ENCODE measurements around the gene HMG20A. TPM values are rescaled to one million over a fixed set of nuclear protein-coding genes. Genes with fewer than 3 reads are reported as not detected.

HMG20A gene
- total RNA-seq, 1 donor, result 30.8 TPM

DNA sequence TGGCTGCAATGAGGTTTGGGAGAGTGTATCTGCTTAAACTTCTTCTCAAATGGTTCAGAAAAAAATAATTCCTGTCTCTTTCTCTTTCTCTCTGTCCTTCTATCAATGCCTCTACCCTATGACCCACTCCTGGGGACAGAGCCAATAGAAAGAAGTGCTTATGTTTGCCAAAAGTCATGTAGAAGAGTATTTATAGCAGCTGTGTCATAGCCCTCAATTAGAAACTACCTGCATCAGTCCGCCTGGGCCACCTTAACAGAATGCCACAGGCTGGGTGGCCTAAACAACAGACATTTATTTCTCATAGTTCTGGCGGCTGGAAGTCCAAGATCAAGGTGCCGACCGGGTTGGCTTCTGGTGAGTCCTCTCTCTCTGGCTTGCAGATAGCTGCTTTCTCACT lies 92.5 kb downstream of the HMG20A start:
- H3K4me2 ChIP-seq (ENCODE audit: insufficient read depth, low read length), result no peak overlapping the region
- no peak overlapping the region for H3K27ac ChIP-seq (ENCODE audit: low read depth, low read length)

DNA sequence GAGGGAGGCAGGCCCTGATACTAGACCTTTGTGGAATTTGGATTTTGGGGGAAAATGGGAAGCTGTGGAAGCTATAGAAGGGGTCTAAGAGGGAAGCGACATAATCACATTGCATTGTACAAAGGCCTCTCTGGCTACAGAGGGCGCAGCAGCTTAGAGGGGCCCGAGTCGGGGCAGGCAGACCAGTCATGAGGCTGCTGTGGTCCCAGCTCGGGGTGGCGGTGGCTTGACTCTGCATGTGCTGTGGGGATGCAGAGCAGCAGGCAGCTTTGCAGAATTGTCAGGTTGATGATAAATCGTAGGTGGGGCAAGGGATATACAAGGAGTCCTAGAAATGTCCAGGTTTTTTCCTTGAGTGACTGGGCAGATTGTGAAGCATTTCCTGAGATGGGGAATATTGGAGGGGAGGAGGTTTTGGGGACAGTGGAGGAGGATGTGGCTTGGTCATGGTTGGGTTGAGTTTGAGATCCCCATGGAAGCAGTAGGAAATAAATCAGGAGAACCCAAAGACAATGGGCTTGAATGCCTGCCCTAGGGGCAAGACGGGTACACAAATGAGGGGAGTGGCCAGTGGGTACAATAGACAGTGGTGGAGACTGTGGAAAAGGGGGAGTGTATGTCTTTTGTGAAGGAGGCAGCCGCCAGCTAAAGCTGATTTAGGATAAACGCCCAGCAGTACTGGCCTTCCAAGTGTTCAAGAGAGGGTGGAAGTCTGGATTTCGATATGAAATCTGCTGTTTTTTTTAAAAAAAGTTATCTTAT lies 94.1 kb downstream of the HMG20A start:
- TF ChIP-seq, protein P1, sequence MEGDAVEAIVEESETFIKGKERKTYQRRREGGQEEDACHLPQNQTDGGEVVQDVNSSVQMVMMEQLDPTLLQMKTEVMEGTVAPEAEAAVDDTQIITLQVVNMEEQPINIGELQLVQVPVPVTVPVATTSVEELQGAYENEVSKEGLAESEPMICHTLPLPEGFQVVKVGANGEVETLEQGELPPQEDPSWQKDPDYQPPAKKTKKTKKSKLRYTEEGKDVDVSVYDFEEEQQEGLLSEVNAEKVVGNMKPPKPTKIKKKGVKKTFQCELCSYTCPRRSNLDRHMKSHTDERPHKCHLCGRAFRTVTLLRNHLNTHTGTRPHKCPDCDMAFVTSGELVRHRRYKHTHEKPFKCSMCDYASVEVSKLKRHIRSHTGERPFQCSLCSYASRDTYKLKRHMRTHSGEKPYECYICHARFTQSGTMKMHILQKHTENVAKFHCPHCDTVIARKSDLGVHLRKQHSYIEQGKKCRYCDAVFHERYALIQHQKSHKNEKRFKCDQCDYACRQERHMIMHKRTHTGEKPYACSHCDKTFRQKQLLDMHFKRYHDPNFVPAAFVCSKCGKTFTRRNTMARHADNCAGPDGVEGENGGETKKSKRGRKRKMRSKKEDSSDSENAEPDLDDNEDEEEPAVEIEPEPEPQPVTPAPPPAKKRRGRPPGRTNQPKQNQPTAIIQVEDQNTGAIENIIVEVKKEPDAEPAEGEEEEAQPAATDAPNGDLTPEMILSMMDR (IDR thresholded peaks at IDR 0.05; ENCODE audit: extremely low read depth, low read depth, low read length), result no peak
- Histone ChIP-seq H3K4me3 (ENCODE audit: insufficient read depth, low read length) (no peak overlapping the region), H3K27me3 (ENCODE audit: insufficient read depth, low read length) (no peaks in the 10 kb centered on the region), H4K20me1 (ENCODE audit: insufficient read depth, low read length) (no peaks in the 10 kb centered on the region), H2AFZ (ENCODE audit: low read length) (no peak overlapping the region), H3K27ac (ENCODE audit: low read depth, low read length) (no peak overlapping the region), H3K4me1 (ENCODE audit: insufficient read depth, low read length) (peaks cover 11% of the 10 kb centered on the region), H3K79me2 (ENCODE audit: insufficient read depth, low read length) (no peaks in the 10 kb centered on the region), H3K36me3 (ENCODE audit: insufficient read depth, low read length) (no peaks in the 10 kb centered on the region), H3K4me2 (ENCODE audit: insufficient read depth, low read length) (no peak overlapping the region), H3K9me3 (ENCODE audit: low read depth, low read length) (no peaks in the 10 kb centered on the region)
- DNase-seq (ENCODE audit: insufficient read length, low spot score, missing footprints), result no peak

More for the DNA sequence above, 92.5 kb downstream of the HMG20A start:
- H2AFZ ChIP-seq (ENCODE audit: low read length), result no peak overlapping the region
- no peaks in the 10 kb centered on the region for H3K36me3 ChIP-seq (ENCODE audit: insufficient read depth, low read length)
- H3K79me2 ChIP-seq (ENCODE audit: insufficient read depth, low read length), result no peaks in the 10 kb centered on the region
- H4K20me1 ChIP-seq (ENCODE audit: insufficient read depth, low read length), result no peaks in the 10 kb centered on the region
- no peak overlapping the region for H3K4me3 ChIP-seq (ENCODE audit: insufficient read depth, low read length)
- H3K9me3 ChIP-seq (ENCODE audit: low read depth, low read length), result no peaks in the 10 kb centered on the region
- TF ChIP-seq, protein P1 (IDR thresholded peaks at IDR 0.05; ENCODE audit: extremely low read depth, low read depth, low read length), result no peak
- H3K4me1 ChIP-seq (ENCODE audit: insufficient read depth, low read length), result peaks cover 22% of the 10 kb centered on the region
- no peak for DNase-seq (ENCODE audit: insufficient read length, low spot score, missing footprints)
- H3K27me3 ChIP-seq (ENCODE audit: insufficient read depth, low read length), result no peaks in the 10 kb centered on the region

DNA sequence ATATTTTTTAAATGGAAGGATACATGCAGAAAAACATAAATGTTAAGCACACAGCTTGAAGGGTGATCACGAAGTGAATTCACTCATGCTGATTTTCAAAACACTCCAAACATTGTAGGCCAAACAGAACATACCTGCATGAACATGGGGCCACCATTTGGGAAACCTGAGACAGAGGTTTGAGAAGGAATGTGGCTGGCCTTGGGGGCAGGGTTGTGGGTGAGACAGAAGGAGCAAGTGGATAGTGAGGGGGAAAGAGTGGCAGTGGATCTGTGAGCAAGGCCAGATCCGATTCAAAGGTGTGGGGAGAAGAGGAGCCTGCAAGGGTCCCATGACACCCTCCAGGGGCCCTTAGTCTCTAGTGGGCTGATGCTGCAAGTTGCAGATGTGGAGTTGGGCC lies 94.9 kb downstream of the HMG20A start:
- Histone ChIP-seq H3K79me2 (ENCODE audit: insufficient read depth, low read length) (no peaks in the 10 kb centered on the region), H3K27me3 (ENCODE audit: insufficient read depth, low read length) (no peaks in the 10 kb centered on the region), H4K20me1 (ENCODE audit: insufficient read depth, low read length) (no peaks in the 10 kb centered on the region), H3K9me3 (ENCODE audit: low read depth, low read length) (no peaks in the 10 kb centered on the region), H3K4me1 (ENCODE audit: insufficient read depth, low read length) (peaks cover 11% of the 10 kb centered on the region), H3K36me3 (ENCODE audit: insufficient read depth, low read length) (no peaks in the 10 kb centered on the region), H3K27ac (ENCODE audit: low read depth, low read length) (no peak overlapping the region), H2AFZ (ENCODE audit: low read length) (no peak overlapping the region), H3K4me2 (ENCODE audit: insufficient read depth, low read length) (peak overlapping the region; percentile 32), H3K4me3 (ENCODE audit: insufficient read depth, low read length) (no peak overlapping the region)
- peak; percentile 18 for DNase-seq (ENCODE audit: insufficient read length, low spot score, missing footprints)
- TF ChIP-seq, protein P1 (IDR thresholded peaks at IDR 0.05; ENCODE audit: extremely low read depth, low read depth, low read length), result no peak

DNA sequence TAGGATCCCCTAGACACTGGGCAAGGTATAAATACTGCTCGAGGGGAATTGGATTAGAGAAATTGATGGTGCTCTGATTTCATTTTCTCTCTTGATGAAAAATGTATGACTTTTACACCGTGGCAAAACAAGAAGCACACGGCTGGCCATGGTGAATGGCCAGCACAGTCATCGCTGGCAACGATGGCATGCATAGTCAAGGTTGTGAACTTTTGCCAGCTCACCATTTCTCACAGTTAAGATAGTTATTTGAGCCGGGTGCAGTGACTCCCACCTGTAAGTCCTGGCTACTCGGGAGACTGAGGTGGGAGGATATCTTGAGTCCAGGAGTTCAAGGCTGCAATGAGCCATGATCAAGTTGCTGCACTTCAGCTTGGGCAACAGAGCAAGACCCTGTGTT lies 95.4 kb downstream of the HMG20A start:
- peak; percentile 88 for DNase-seq (ENCODE audit: insufficient read length, low spot score, missing footprints)
- H3K4me3 ChIP-seq (ENCODE audit: insufficient read depth, low read length), result no peak overlapping the region
- H3K79me2 ChIP-seq (ENCODE audit: insufficient read depth, low read length), result no peaks in the 10 kb centered on the region
- H3K4me2 ChIP-seq (ENCODE audit: insufficient read depth, low read length), result peak overlapping the region; percentile 32
- TF ChIP-seq, protein P1 (IDR thresholded peaks at IDR 0.05; ENCODE audit: extremely low read depth, low read depth, low read length), result no peak
- H2AFZ ChIP-seq (ENCODE audit: low read length), result no peak overlapping the region
- no peaks in the 10 kb centered on the region for H3K27me3 ChIP-seq (ENCODE audit: insufficient read depth, low read length)
- H3K36me3 ChIP-seq (ENCODE audit: insufficient read depth, low read length), result no peaks in the 10 kb centered on the region
- no peak overlapping the region for H3K27ac ChIP-seq (ENCODE audit: low read depth, low read length)
- peaks cover 11% of the 10 kb centered on the region for H3K4me1 ChIP-seq (ENCODE audit: insufficient read depth, low read length)
- no peaks in the 10 kb centered on the region for H4K20me1 ChIP-seq (ENCODE audit: insufficient read depth, low read length)
- H3K9me3 ChIP-seq (ENCODE audit: low read depth, low read length), result no peaks in the 10 kb centered on the region
